Measurements from ENCODE around the gene DNAJC5G.
"Not testable (repeated sequence)": the region's sequence is repeated elsewhere in the genome, so short reads cannot be mapped to it uniquely, and the experiment has no call there.

DNA sequence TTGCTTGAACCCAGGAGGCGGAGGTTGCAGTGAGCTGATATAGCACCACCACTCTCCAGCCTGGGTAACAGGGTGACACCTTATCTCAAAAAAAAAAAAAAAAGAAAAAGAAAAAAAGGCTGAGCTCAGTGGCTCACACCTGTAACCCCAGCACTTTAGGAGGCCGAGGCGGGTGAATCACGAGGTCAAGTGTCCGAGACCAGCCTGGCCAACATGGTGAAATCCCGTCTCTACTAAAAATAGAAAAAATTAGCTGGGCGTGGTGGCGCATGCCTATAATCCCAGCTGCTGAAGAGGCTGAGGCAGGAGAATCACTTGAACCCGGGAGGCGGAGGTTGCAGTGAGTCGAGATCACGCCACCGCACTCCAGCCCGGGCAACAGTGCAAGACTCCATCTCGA, 44.6 kb downstream of the DNAJC5G start:
- TF ChIP-seq, protein P1, sequence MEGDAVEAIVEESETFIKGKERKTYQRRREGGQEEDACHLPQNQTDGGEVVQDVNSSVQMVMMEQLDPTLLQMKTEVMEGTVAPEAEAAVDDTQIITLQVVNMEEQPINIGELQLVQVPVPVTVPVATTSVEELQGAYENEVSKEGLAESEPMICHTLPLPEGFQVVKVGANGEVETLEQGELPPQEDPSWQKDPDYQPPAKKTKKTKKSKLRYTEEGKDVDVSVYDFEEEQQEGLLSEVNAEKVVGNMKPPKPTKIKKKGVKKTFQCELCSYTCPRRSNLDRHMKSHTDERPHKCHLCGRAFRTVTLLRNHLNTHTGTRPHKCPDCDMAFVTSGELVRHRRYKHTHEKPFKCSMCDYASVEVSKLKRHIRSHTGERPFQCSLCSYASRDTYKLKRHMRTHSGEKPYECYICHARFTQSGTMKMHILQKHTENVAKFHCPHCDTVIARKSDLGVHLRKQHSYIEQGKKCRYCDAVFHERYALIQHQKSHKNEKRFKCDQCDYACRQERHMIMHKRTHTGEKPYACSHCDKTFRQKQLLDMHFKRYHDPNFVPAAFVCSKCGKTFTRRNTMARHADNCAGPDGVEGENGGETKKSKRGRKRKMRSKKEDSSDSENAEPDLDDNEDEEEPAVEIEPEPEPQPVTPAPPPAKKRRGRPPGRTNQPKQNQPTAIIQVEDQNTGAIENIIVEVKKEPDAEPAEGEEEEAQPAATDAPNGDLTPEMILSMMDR (conservative IDR thresholded peaks at IDR 0.05; ENCODE audit: low read depth, low read length) = not testable (repeated sequence)
- TF ChIP-seq EZH2 (IDR thresholded peaks at IDR 0.05; ENCODE audit: borderline replicate concordance, low read depth, low read length, poor library complexity, severe bottlenecking) = not testable (repeated sequence)

Measured in A673 (cell line).